GM18909 (cell line): Measurements from ENCODE around the gene STX1A.
"Not testable (repeated sequence)": the region's sequence is repeated elsewhere in the genome, so short reads cannot be mapped to it uniquely, and the experiment has no call there.

Experiments
- ATAC-seq: cut with Tn5 transposase; IDR thresholded peaks from one replicate; pipeline ENCODE4 v1.9.1; 2021; ENCODE audit warnings: mild to moderate bottlenecking; ENCODE audit not compliant: unreplicated experiment, poor library complexity

STX1A gene

GRCh38 chr7:73737491-73738219, 18.2 kb upstream of the STX1A start:
- no peak for ATAC-seq

- no peak for ATAC-seq
Observed at GRCh38 chr7:73736885-73737284, 17.4 kb upstream of the STX1A start.

GRCh38 chr7:73735528-73735905, 16.0 kb upstream of the STX1A start:
- ATAC-seq, result no peak

GRCh38 chr7:73734619-73735527, 15.4 kb upstream of the STX1A start:
- peak; percentile 34 for ATAC-seq

GRCh38 chr7:73732397-73732796, 12.9 kb upstream of the STX1A start:
- ATAC-seq, result no peak

- no peak for ATAC-seq
Observed at GRCh38 chr7:73730485-73730884, 11.0 kb upstream of the STX1A start.

- ATAC-seq, result no peak
Observed at GRCh38 chr7:73728551-73728950, 9.1 kb upstream of the STX1A start.

GRCh38 chr7:73727952-73728351, 8.5 kb upstream of the STX1A start:
- ATAC-seq, result no peak

- peak; percentile 20 for ATAC-seq
Observed at GRCh38 chr7:73726083-73726466, 6.6 kb upstream of the STX1A start.

GRCh38 chr7:73723813-73724212, 4.3 kb upstream of the STX1A start:
- ATAC-seq, result no peak

- no peak for ATAC-seq
Observed at GRCh38 chr7:73722785-73723184, 3.3 kb upstream of the STX1A start.

GRCh38 chr7:73722182-73722581, 2.7 kb upstream of the STX1A start:
- ATAC-seq, result not testable (repeated sequence)

GRCh38 chr7:73721377-73721817, 1.9 kb upstream of the STX1A start:
- ATAC-seq, result no peak

- ATAC-seq, result not testable (repeated sequence)
Observed at GRCh38 chr7:73720443-73720842, 974 bp upstream of the STX1A start.

- peak; percentile 6 for ATAC-seq
Observed at GRCh38 chr7:73719806-73720169, 319 bp upstream of the STX1A start.

- no peak for ATAC-seq
Observed at GRCh38 chr7:73718438-73718881, 1.0 kb downstream of the STX1A start.

GRCh38 chr7:73717991-73718405, 1.5 kb downstream of the STX1A start:
- ATAC-seq, result no peak

GRCh38 chr7:73717025-73717807, 2.3 kb downstream of the STX1A start:
- no peak for ATAC-seq

GRCh38 chr7:73716318-73716890, 3.1 kb downstream of the STX1A start:
- ATAC-seq, result no peak

GRCh38 chr7:73715648-73716317, 3.7 kb downstream of the STX1A start:
- no peak for ATAC-seq
